Astrocyte (in vitro differentiated cells and primary cell): ENCODE results near the gene ST6GALNAC5. TPM values are rescaled to one million over a fixed set of nuclear protein-coding genes. Genes with fewer than 3 reads are reported as not detected.

Source experiments
- DNase-seq: peaks from one replicate; pipeline ENCODE4 v3.0.0-alpha.2; 2010; ENCODE audit warnings: low read depth
- FAIRE-seq: peaks from 2 replicates; lab custom pipeline; 2011; peaks lifted over from hg19 to GRCh38; lab: Jason Lieb, UNC
- H2AFZ ChIP-seq: 2 replicates; pipeline ENCODE4 v1.6.0; 2012; ENCODE audit warnings: low read depth, low read length, inconsistent platforms
- H3K27ac ChIP-seq: 2 replicates; pipeline ENCODE4 v1.5.1; 2011; ENCODE audit warnings: low read depth, low read length, inconsistent platforms
- H3K27me3 ChIP-seq: 2 replicates; pipeline ENCODE4 v1.6.0; 2011; ENCODE audit warnings: low read length, inconsistent platforms; ENCODE audit not compliant: insufficient read depth
- H3K36me3 ChIP-seq: 2 replicates; pipeline ENCODE4 v1.5.1; 2011; ENCODE audit warnings: low read length, inconsistent platforms; ENCODE audit not compliant: insufficient read depth
- H3K4me1 ChIP-seq: 2 replicates; pipeline ENCODE4 v1.5.1; 2011; ENCODE audit warnings: low read length, inconsistent platforms; ENCODE audit not compliant: insufficient read depth
- H3K4me2 ChIP-seq: 2 replicates; pipeline ENCODE4 v1.6.0; 2012; ENCODE audit warnings: low read length, inconsistent platforms
- H3K4me3 ChIP-seq: 2 replicates; pipeline ENCODE4 v1.5.1; 2011; ENCODE audit warnings: low read depth, mild to moderate bottlenecking, low read length, inconsistent platforms; ENCODE audit not compliant: insufficient read depth
- H3K79me2 ChIP-seq: 2 replicates; pipeline ENCODE4 v1.6.0; 2012; ENCODE audit warnings: mild to moderate bottlenecking, low read length, inconsistent platforms; ENCODE audit not compliant: insufficient read depth
- H3K9ac ChIP-seq: 2 replicates; pipeline ENCODE4 v1.6.0; 2012; ENCODE audit warnings: mild to moderate bottlenecking, low read length, inconsistent platforms
- H3K9me3 ChIP-seq: 2 replicates; pipeline ENCODE4 v1.5.1; 2012; ENCODE audit warnings: low read depth, mild to moderate bottlenecking, low read length, inconsistent platforms; ENCODE audit not compliant: insufficient read depth
- H4K20me1 ChIP-seq: 2 replicates; pipeline ENCODE4 v1.6.0; 2012; ENCODE audit warnings: low read length, inconsistent platforms; ENCODE audit not compliant: insufficient read depth
- H3K27ac Mint-ChIP-seq: one replicate; pipeline ENCODE4 v1.8.0; 2021; ENCODE audit warnings: mild to moderate bottlenecking, mixed read lengths; ENCODE audit not compliant: unreplicated experiment
- H3K27me3 Mint-ChIP-seq: one replicate; pipeline ENCODE4 v1.8.0; 2021; ENCODE audit warnings: low read depth, mixed read lengths; ENCODE audit not compliant: unreplicated experiment
- H3K36me3 Mint-ChIP-seq: one replicate; pipeline ENCODE4 v1.8.0; 2021; ENCODE audit warnings: low read depth, mixed read lengths; ENCODE audit not compliant: unreplicated experiment
- H3K4me1 Mint-ChIP-seq: one replicate; pipeline ENCODE4 v1.8.0; 2021; ENCODE audit warnings: low read depth, mixed read lengths; ENCODE audit not compliant: unreplicated experiment
- H3K4me3 Mint-ChIP-seq: one replicate; pipeline ENCODE4 v1.8.0; 2021; ENCODE audit warnings: mild to moderate bottlenecking, moderate library complexity, mixed read lengths; ENCODE audit not compliant: unreplicated experiment
- H3K9me3 Mint-ChIP-seq: one replicate; pipeline ENCODE4 v1.8.0; 2021; ENCODE audit warnings: mild to moderate bottlenecking, mixed read lengths; ENCODE audit not compliant: unreplicated experiment
- EZH2 ChIP-seq: IDR thresholded peaks from 2 replicates; pipeline ENCODE4 v1.6.1; 2012; ENCODE audit warnings: mild to moderate bottlenecking, low read length, inconsistent platforms; ENCODE audit not compliant: insufficient read depth
- total RNA-seq: library from RNA; stranded (reverse); gene quantifications from 2 replicates; pipeline ENCODE4 v1.2.1, GENCODE V29; 2021
- TF ChIP-seq, protein P1 (sequence below): IDR thresholded peaks from 2 replicates; pipeline ENCODE4 v1.5.1; 2011; ENCODE audit warnings: low read depth, mild to moderate bottlenecking, inconsistent platforms, low read length, moderate library complexity; ENCODE audit not compliant: insufficient read depth

The ST6GALNAC5 gene
- total RNA-seq, 1 donor from 2014 or later = 1.3 TPM

DNA sequence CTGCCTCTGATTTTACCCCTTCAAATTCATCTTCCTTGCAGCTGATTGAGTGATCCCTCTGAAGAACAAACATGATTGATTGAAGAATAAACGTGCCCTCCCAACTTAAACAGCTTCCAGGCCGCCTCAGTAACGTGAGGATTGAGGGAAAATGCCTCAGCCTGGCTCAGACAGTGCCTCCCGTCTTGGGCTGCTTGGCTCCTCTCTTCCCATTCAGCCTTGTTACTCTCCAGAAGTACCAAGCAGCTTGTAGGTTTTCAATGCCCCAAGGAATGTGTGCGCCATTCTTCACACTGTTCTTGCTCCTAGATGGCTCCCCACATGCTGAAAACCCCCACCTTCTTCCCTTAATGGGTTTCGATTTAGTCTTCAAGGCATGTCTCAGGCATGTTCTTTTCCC lies 51.8 kb downstream of the ST6GALNAC5 start:
- H4K20me1 ChIP-seq = no peaks in the 10 kb centered on the region
- Mint-ChIP-seq H3K27me3 (no peaks in the 10 kb centered on the region), H3K4me1 (no peaks in the 10 kb centered on the region), H3K9me3 (no peaks in the 10 kb centered on the region), H3K27ac (peak overlapping the region; percentile 64), H3K4me3 (no peak overlapping the region), H3K36me3 (no peaks in the 10 kb centered on the region)
- H3K4me2 ChIP-seq = no peak overlapping the region
- no peak overlapping the region for H3K4me3 ChIP-seq
- H3K9me3 ChIP-seq = no peaks in the 10 kb centered on the region
- H3K79me2 ChIP-seq = no peaks in the 10 kb centered on the region
- no peaks in the 10 kb centered on the region for H3K4me1 ChIP-seq
- DNase-seq (no peak), FAIRE-seq (no peak)
- no peak overlapping the region for H3K27ac ChIP-seq
- H3K9ac ChIP-seq = no peak overlapping the region
- no peaks in the 10 kb centered on the region for H3K27me3 ChIP-seq
- H2AFZ ChIP-seq = peak overlapping the region; percentile 5
- no peaks in the 10 kb centered on the region for H3K36me3 ChIP-seq
- TF ChIP-seq, protein P1, sequence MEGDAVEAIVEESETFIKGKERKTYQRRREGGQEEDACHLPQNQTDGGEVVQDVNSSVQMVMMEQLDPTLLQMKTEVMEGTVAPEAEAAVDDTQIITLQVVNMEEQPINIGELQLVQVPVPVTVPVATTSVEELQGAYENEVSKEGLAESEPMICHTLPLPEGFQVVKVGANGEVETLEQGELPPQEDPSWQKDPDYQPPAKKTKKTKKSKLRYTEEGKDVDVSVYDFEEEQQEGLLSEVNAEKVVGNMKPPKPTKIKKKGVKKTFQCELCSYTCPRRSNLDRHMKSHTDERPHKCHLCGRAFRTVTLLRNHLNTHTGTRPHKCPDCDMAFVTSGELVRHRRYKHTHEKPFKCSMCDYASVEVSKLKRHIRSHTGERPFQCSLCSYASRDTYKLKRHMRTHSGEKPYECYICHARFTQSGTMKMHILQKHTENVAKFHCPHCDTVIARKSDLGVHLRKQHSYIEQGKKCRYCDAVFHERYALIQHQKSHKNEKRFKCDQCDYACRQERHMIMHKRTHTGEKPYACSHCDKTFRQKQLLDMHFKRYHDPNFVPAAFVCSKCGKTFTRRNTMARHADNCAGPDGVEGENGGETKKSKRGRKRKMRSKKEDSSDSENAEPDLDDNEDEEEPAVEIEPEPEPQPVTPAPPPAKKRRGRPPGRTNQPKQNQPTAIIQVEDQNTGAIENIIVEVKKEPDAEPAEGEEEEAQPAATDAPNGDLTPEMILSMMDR = no peak
- no peak for TF ChIP-seq EZH2

DNA sequence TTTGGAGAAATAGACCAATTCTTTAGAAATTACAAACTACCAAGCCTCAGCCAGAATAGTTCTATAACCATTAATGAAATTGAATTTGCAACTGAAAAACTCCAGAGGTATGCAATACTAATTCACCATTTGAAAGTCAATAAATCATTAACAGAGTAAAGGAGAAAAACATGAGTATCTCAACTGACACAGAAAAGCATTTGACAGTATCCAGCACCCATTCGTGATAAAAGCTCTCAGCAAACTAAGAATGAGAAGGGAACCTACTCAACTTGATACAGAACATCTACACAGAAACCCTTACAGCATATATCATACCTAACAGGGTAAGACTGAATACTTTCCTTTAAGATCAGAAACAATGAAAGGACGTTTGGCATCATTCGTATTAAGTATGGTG lies 54.3 kb downstream of the ST6GALNAC5 start:
- H3K4me3 ChIP-seq = no peak overlapping the region
- H3K9me3 ChIP-seq = no peaks in the 10 kb centered on the region
- Mint-ChIP-seq H3K27me3 (no peaks in the 10 kb centered on the region), H3K36me3 (no peaks in the 10 kb centered on the region), H3K27ac (no peak overlapping the region), H3K4me3 (no peak overlapping the region), H3K4me1 (no peaks in the 10 kb centered on the region), H3K9me3 (no peaks in the 10 kb centered on the region)
- no peak overlapping the region for H3K27ac ChIP-seq
- H2AFZ ChIP-seq = no peak overlapping the region
- H4K20me1 ChIP-seq = no peaks in the 10 kb centered on the region
- H3K79me2 ChIP-seq = no peaks in the 10 kb centered on the region
- TF ChIP-seq EZH2 = no peak
- TF ChIP-seq, protein P1 = no peak
- DNase-seq (no peak), FAIRE-seq (no peak)
- no peaks in the 10 kb centered on the region for H3K36me3 ChIP-seq
- H3K27me3 ChIP-seq = no peaks in the 10 kb centered on the region
- no peak overlapping the region for H3K4me2 ChIP-seq
- no peaks in the 10 kb centered on the region for H3K4me1 ChIP-seq
- no peak overlapping the region for H3K9ac ChIP-seq

DNA sequence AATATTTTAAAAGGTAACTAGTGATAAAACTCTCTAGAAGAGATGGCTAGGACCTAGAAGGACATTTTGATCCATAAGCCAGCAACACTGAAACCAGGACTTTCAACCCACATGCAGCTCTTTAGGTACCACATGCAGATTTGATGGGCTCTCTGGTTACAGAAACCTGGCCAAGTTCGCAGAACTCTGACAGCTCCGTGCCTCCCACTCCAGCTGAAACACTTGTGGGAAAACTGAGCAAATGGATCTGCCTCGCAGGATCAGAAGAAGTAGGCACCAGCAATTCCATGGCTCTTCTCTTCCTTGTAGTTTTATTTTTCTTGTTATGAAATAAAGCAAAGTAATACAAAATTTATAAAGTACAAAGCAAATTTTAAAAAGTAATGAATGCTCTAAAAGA lies 58.5 kb downstream of the ST6GALNAC5 start:
- no peaks in the 10 kb centered on the region for H3K9me3 Mint-ChIP-seq
- no peak for FAIRE-seq
- H3K9ac ChIP-seq = no peak overlapping the region

More for the DNA sequence above, 58.5 kb downstream of the ST6GALNAC5 start:
- H3K27ac Mint-ChIP-seq = no peak overlapping the region
- Histone ChIP-seq H3K9me3 (no peaks in the 10 kb centered on the region), H2AFZ (no peak overlapping the region), H3K4me2 (no peak overlapping the region), H3K27me3 (no peaks in the 10 kb centered on the region), H3K4me1 (no peaks in the 10 kb centered on the region), H4K20me1 (no peaks in the 10 kb centered on the region), H3K79me2 (no peaks in the 10 kb centered on the region), H3K4me3 (no peak overlapping the region), H3K36me3 (no peaks in the 10 kb centered on the region), H3K27ac (no peak overlapping the region)
- H3K4me1 Mint-ChIP-seq = no peaks in the 10 kb centered on the region
- no peaks in the 10 kb centered on the region for H3K36me3 Mint-ChIP-seq
- DNase-seq = no peak
- no peak overlapping the region for H3K4me3 Mint-ChIP-seq
- no peaks in the 10 kb centered on the region for H3K27me3 Mint-ChIP-seq
- no peak for TF ChIP-seq EZH2
- TF ChIP-seq, protein P1 = no peak
